Neuronal stem cell (in vitro differentiated cells): ENCODE measurements around the gene LRRC75A.
A peak's percentile ranks its signal among the peaks of the same experiment; 100 is the strongest.

Experiments
- DNase-seq: peaks from one replicate; pipeline ENCODE4 v3.0.0-alpha.2; 2013; ENCODE audit warnings: low spot score
- H2AFZ ChIP-seq: one replicate; pipeline ENCODE4 v1.6.1; 2013; ENCODE audit warnings: mild to moderate bottlenecking, low read length, inconsistent platforms
- H2AK5ac ChIP-seq: 2 replicates; pipeline ENCODE4 v1.6.1; 2013; ENCODE audit warnings: low read depth, mild to moderate bottlenecking, inconsistent platforms, low read length, moderate library complexity, mixed read lengths
- H2BK120ac ChIP-seq: 2 replicates; pipeline ENCODE4 v1.6.1; 2013; ENCODE audit warnings: low read depth, mild to moderate bottlenecking, inconsistent platforms, low read length, moderate library complexity, mixed read lengths
- H2BK12ac ChIP-seq: one replicate; pipeline ENCODE4 v1.6.1; 2013; ENCODE audit warnings: low read length, inconsistent platforms
- H2BK15ac ChIP-seq: 2 replicates; pipeline ENCODE4 v1.6.1; 2013; ENCODE audit warnings: mild to moderate bottlenecking, low read length, inconsistent platforms, mixed read lengths
- H2BK5ac ChIP-seq: one replicate; pipeline ENCODE4 v1.6.1; 2013; ENCODE audit warnings: inconsistent platforms, mild to moderate bottlenecking, low read length, moderate library complexity
- H3K14ac ChIP-seq: one replicate; pipeline ENCODE4 v1.6.1; 2013; ENCODE audit warnings: low read length, inconsistent platforms
- H3K18ac ChIP-seq: 2 replicates; pipeline ENCODE4 v1.6.1; 2013; ENCODE audit warnings: low read length, inconsistent platforms
- H3K23ac ChIP-seq: 2 replicates; pipeline ENCODE4 v1.6.1; 2013; ENCODE audit warnings: low read depth, mild to moderate bottlenecking, mixed read lengths, low read length, inconsistent platforms; ENCODE audit not compliant: poor library complexity
- H3K27ac ChIP-seq: replicated peaks from 3 replicates; pipeline ENCODE4 v1.5.1; 2013; ENCODE audit warnings: low read length, inconsistent platforms
- H3K27me3 ChIP-seq, 3 experiments: 2 replicates each; pipeline ENCODE4 v1.6.1; 2013; ENCODE audit warnings: low read length in 3 of 3, mild to moderate bottlenecking in 2 of 3, inconsistent platforms in 1 of 3, low read depth in 1 of 3, mixed read lengths in 1 of 3, moderate library complexity in 1 of 3; ENCODE audit not compliant: control insufficient read depth in 3 of 3, insufficient read depth in 3 of 3
- H3K36me3 ChIP-seq, 2 donors: replicated peaks in 1 of 2; 2 replicates each; pipeline ENCODE4 v1.6.1; 2013; ENCODE audit warnings: low read length in 2 of 2; ENCODE audit not compliant: control insufficient read depth in 2 of 2, insufficient read depth in 2 of 2
- H3K4ac ChIP-seq: 2 replicates; pipeline ENCODE4 v1.6.1; 2013; ENCODE audit warnings: inconsistent platforms, mild to moderate bottlenecking, low read length, moderate library complexity
- H3K4me1 ChIP-seq, 2 donors: 1 replicate in 1 of 2; 2 replicates in 1 of 2; pipeline ENCODE4 v1.6.1; 2013; ENCODE audit warnings: low read length in 2 of 2, low read depth in 1 of 2; ENCODE audit not compliant: control insufficient read depth in 2 of 2, insufficient read depth in 1 of 2
- H3K4me2 ChIP-seq: one replicate; pipeline ENCODE4 v1.6.1; 2013; ENCODE audit warnings: mild to moderate bottlenecking, low read length, inconsistent platforms; ENCODE audit not compliant: insufficient read depth, poor library complexity, severe bottlenecking
- H3K4me3 ChIP-seq, 2 donors: 2 replicates each; pipeline ENCODE4 v1.5.1; 2013; ENCODE audit warnings: low read length in 2 of 2, mild to moderate bottlenecking in 2 of 2, inconsistent platforms in 1 of 2, moderate library complexity in 1 of 2
- H3K79me1 ChIP-seq: one replicate; pipeline ENCODE4 v1.6.1; 2013; ENCODE audit warnings: low read depth, mild to moderate bottlenecking, inconsistent platforms, low read length, moderate library complexity
- H3K9ac ChIP-seq: one replicate; pipeline ENCODE4 v1.6.1; 2013; ENCODE audit warnings: mild to moderate bottlenecking, low read depth, low read length, inconsistent platforms; ENCODE audit not compliant: poor library complexity
- H3K9me3 ChIP-seq, 2 donors: replicated peaks in 1 of 2; 2 replicates each; pipeline versions ENCODE3 to v1.6.1; 2013; ENCODE audit warnings: low read length in 2 of 2, mild to moderate bottlenecking in 2 of 2, inconsistent platforms in 1 of 2, low read depth in 1 of 2, mixed read lengths in 1 of 2, moderate library complexity in 1 of 2; ENCODE audit not compliant: control insufficient read depth in 2 of 2, insufficient read depth in 1 of 2
- H4K8ac ChIP-seq: one replicate; pipeline ENCODE4 v1.6.1; 2013; ENCODE audit warnings: low read depth, mild to moderate bottlenecking, inconsistent platforms, low read length, moderate library complexity
- H4K91ac ChIP-seq: one replicate; pipeline ENCODE4 v1.6.1; 2013; ENCODE audit warnings: low read length, low read depth, mild to moderate bottlenecking, inconsistent platforms; ENCODE audit not compliant: poor library complexity
- WGBS, 2 donors: extraction: QIAGEN DNeasy Blood & Tissue Kit; methylation state at CpG; one replicate each; pipeline ENCODE4 v1.1.7; 2013; ENCODE audit warnings: missing lambda C conversion rate in 2 of 2, mixed read lengths in 1 of 2; ENCODE audit not compliant: insufficient read length in 2 of 2, insufficient replicate concordance in 1 of 2; ENCODE audit errors: extremely low coverage in 2 of 2; 5-methylcytosine and 5-hydroxymethylcytosine counted together

LRRC75A gene

DNA sequence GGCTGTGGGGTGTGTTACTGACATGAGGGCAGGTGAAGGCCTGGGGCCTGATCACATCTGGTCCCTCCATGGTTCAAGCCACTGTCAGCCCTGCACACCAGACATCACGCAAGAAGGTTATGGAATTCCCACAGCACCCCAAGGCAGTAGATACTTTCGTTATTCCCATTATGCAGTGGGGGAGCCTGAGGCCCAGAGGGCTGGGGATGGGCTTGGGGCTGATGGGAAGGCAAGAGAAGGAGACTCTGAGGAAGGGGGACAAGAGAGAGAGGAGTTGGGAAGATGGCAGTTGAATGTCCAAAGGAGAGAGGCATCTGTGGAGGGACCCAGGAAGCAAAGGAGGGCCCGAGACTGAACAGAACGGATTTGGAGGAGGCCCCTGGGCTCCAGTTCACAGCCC is 42.0 kb downstream of the LRRC75A start:
- Histone ChIP-seq H3K9me3 (no peaks in the 10 kb centered on the region), H3K36me3 (peaks cover 38 to 45% of the 10 kb centered on the region in 2 donors), H3K23ac (no peak overlapping the region), H2AFZ (no peak overlapping the region), H2BK5ac (peak overlapping the region; percentile 29), H3K9ac (no peak overlapping the region), H2BK120ac (no peak overlapping the region), H2BK15ac (no peak overlapping the region), H2BK12ac (no peak overlapping the region), H3K27me3 (no peaks in the 10 kb centered on the region), H4K8ac (no peak overlapping the region), H3K27ac (no peak overlapping the region), H3K4me2 (no peak overlapping the region), H3K4me1 (peaks cover 2% of the 10 kb centered on the region in 2 donors), H3K4me3 (no peak overlapping the region), H3K4ac (no peak overlapping the region), H3K14ac (no peak overlapping the region), H4K91ac (no peak overlapping the region), H2AK5ac (no peak overlapping the region), H3K79me1 (peaks cover 7% of the 10 kb centered on the region), H3K18ac (no peak overlapping the region)
- DNase-seq: no peak
- WGBS, 2 donors: no CpG with 5 or more reads among the region's 4 CpGs

DNA sequence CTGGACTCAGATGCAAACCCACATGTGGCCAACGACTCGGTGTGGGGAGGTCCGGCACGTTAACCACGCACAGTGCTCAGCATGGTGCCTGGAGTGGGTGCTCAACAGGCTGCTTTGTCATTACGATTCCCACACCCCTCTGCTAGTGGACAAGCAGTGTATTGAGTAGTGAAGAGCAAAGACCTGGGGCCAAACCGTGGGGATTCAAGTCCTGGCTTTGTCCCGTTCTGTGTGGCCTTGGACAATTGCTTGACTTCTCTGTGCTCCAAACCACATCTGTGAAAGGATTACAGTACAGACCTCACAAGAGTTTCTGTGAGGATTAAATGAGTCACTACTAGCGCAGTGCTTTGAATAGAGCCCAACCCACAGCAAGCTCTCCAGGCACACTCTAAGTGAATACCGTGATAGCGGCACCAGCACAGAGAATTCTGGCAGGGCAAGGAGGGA is 42.8 kb downstream of the LRRC75A start:
- no peak overlapping the region for H3K23ac ChIP-seq
- H3K4ac ChIP-seq: no peak overlapping the region
- H4K8ac ChIP-seq: no peak overlapping the region
- H3K9ac ChIP-seq: peak overlapping the region; percentile 64
- H3K4me3 ChIP-seq: no peak overlapping the region
- H3K27ac ChIP-seq: no peak overlapping the region
- no peak overlapping the region for H3K14ac ChIP-seq
- peaks cover 7% of the 10 kb centered on the region for H3K79me1 ChIP-seq
- H3K36me3 ChIP-seq: peaks cover 42 to 49% of the 10 kb centered on the region in 2 donors
- H3K27me3 ChIP-seq: no peaks in the 10 kb centered on the region
- H2BK120ac ChIP-seq: no peak overlapping the region
- H3K18ac ChIP-seq: no peak overlapping the region
- H4K91ac ChIP-seq: no peak overlapping the region
- H3K9me3 ChIP-seq: no peaks in the 10 kb centered on the region
- H2AK5ac ChIP-seq: no peak overlapping the region
- no peak for DNase-seq
- H2AFZ ChIP-seq: no peak overlapping the region
- no peak overlapping the region for H2BK12ac ChIP-seq
- H2BK15ac ChIP-seq: no peak overlapping the region
- H3K4me1 ChIP-seq: peaks cover 2 to 5% of the 10 kb centered on the region in 2 donors
- WGBS, 2 donors: no CpG with 5 or more reads among the region's 11 CpGs
- H2BK5ac ChIP-seq: no peak overlapping the region
- H3K4me2 ChIP-seq: no peak overlapping the region

DNA sequence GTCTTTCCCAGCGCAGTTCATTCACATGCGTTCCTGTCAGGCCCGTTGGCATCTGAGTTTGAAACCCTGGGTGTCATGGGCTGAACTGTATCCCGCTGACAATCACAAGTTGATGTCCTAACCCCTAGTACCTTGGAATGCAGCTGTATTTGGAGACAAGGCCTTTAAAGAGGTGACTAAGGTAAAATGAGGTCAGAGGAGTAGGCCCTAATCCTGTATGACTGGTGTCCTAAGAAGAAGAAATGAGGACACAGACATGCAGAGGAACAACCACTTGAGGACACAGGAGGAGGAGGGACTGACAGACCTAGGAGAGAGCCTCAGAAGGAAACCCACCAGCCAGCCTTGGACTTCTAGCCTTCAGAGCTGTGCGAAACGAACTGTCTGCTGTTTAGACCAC is 43.5 kb downstream of the LRRC75A start:
- H3K79me1 ChIP-seq: peaks cover 7% of the 10 kb centered on the region
- no peak overlapping the region for H2BK5ac ChIP-seq
- no peak overlapping the region for H3K4me3 ChIP-seq
- H3K4ac ChIP-seq: no peak overlapping the region
- no peak overlapping the region for H3K14ac ChIP-seq
- H2AFZ ChIP-seq: no peak overlapping the region
- peaks cover 49 to 55% of the 10 kb centered on the region in 2 donors for H3K36me3 ChIP-seq
- no peak overlapping the region for H4K91ac ChIP-seq
- H3K9me3 ChIP-seq: no peaks in the 10 kb centered on the region
- no peak overlapping the region for H3K27ac ChIP-seq
- no peak overlapping the region for H2BK120ac ChIP-seq
- no peak overlapping the region for H3K4me2 ChIP-seq
- H2AK5ac ChIP-seq: no peak overlapping the region
- H2BK12ac ChIP-seq: no peak overlapping the region
- no peak overlapping the region for H3K23ac ChIP-seq
- H3K18ac ChIP-seq: no peak overlapping the region
- DNase-seq: no peak
- H2BK15ac ChIP-seq: no peak overlapping the region
- WGBS, 2 donors: no CpG with 5 or more reads among the region's 6 CpGs
- H3K4me1 ChIP-seq: peaks cover 1 to 4% of the 10 kb centered on the region in 2 donors
- no peak overlapping the region for H3K9ac ChIP-seq
- H3K27me3 ChIP-seq: no peaks in the 10 kb centered on the region
- H4K8ac ChIP-seq: no peak overlapping the region

DNA sequence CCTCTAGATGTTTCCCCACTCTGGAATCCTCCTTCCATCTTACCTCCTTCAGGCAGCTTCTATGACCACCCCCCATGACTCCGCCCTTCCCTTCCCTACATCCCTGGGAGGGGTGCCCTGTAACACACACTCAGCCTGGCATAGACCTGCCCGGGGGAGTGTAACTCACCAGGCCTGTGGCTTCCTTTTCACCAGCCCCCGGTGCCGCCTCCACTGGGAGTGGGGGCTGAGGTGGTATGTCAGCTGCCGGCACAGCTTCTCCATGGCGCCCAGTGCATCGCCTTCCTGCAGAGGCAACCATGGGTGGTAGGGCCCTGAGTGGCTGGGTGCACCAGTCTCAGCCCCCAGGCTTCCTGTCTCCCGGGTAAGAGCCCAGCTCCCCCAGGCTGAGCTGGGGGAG is 44.3 kb downstream of the LRRC75A start:
- no peak overlapping the region for H4K91ac ChIP-seq
- no peak overlapping the region for H3K4me3 ChIP-seq
- H2AK5ac ChIP-seq: no peak overlapping the region
- H3K9ac ChIP-seq: no peak overlapping the region
- H2AFZ ChIP-seq: no peak overlapping the region
- no peak overlapping the region for H2BK12ac ChIP-seq
- no peaks in the 10 kb centered on the region for H3K9me3 ChIP-seq
- no peak overlapping the region for H2BK15ac ChIP-seq
- no CpG with 5 or more reads among the region's 8 CpGs for WGBS, 2 donors
- no peak overlapping the region for H3K14ac ChIP-seq
- no peak overlapping the region for H3K4me2 ChIP-seq
- no peak overlapping the region for H4K8ac ChIP-seq
- no peaks in the 10 kb centered on the region for H3K27me3 ChIP-seq
- DNase-seq: no peak
- no peak overlapping the region for H2BK5ac ChIP-seq
- no peak overlapping the region for H3K23ac ChIP-seq
- H3K4ac ChIP-seq: no peak overlapping the region
- H2BK120ac ChIP-seq: no peak overlapping the region
- H3K79me1 ChIP-seq: peaks cover 10% of the 10 kb centered on the region
- H3K18ac ChIP-seq: no peak overlapping the region
- no peak overlapping the region for H3K27ac ChIP-seq
- H3K36me3 ChIP-seq: peaks cover 57 to 64% of the 10 kb centered on the region in 2 donors
- H3K4me1 ChIP-seq: peaks cover 0 to 7% of the 10 kb centered on the region in 2 donors
